Aorta (tissue), 5 donors: ENCODE data around the gene NTSR1. TPM values are rescaled to one million over a fixed set of nuclear protein-coding genes. Genes with fewer than 3 reads are reported as not detected.
A peak's percentile ranks its signal among the peaks of the same experiment; 100 is the strongest.

Experiments used
- ATAC-seq: fragments of 200-7000 bp; cut with Tn5 transposase; one replicate; pipeline ENCODE4 v1.9.1; 2022; ENCODE audit warnings: moderate library complexity; ENCODE audit not compliant: low FRiP score
- DNase-seq, 2 donors: peaks; one replicate each; pipeline ENCODE4 v3.0.0-alpha.2; 2020
- H3K27ac ChIP-seq, 2 donors: one replicate each; pipeline ENCODE4 v1.5.1; 2013; ENCODE audit warnings: low read length in 2 of 2, mild to moderate bottlenecking in 2 of 2, moderate library complexity in 2 of 2, control low read depth in 1 of 2, inconsistent platforms in 1 of 2, low read depth in 1 of 2
- H3K27me3 ChIP-seq, 2 donors: one replicate each; pipeline ENCODE4 v1.6.1; 2013; ENCODE audit warnings: control low read depth in 1 of 2, low read length in 1 of 2, mild to moderate bottlenecking in 1 of 2, moderate library complexity in 1 of 2; ENCODE audit not compliant: insufficient read depth in 2 of 2, control insufficient read depth in 1 of 2
- H3K36me3 ChIP-seq, 2 donors: one replicate each; pipeline ENCODE4 v1.6.1; 2013; ENCODE audit warnings: control low read depth in 1 of 2, low read length in 1 of 2, mild to moderate bottlenecking in 1 of 2; ENCODE audit not compliant: insufficient read depth in 2 of 2, control insufficient read depth in 1 of 2
- H3K4me1 ChIP-seq, 2 donors: one replicate each; pipeline ENCODE4 v1.6.1; 2013; ENCODE audit warnings: low read length in 2 of 2, control low read depth in 1 of 2, mild to moderate bottlenecking in 1 of 2, moderate library complexity in 1 of 2; ENCODE audit not compliant: insufficient read depth in 2 of 2, control insufficient read depth in 1 of 2
- H3K4me3 ChIP-seq, 2 donors: one replicate each; pipeline ENCODE4 v1.5.1; 2013; ENCODE audit warnings: low read length in 2 of 2, control low read depth in 1 of 2, mild to moderate bottlenecking in 1 of 2
- H3K9me3 ChIP-seq: one replicate; pipeline ENCODE4 v1.6.1; 2013; ENCODE audit warnings: mild to moderate bottlenecking, low read length; ENCODE audit not compliant: control insufficient read depth
- WGBS, 2 donors: extraction: QIAGEN DNeasy Blood & Tissue Kit; methylation state at CpG; one replicate each; pipeline ENCODE4 v1.1.7; 2013; 5-methylcytosine and 5-hydroxymethylcytosine counted together
- intact Hi-C, 2 donors: fragments of 100-400 bp; cut with DNase I; formaldehyde crosslinking; loops; one replicate each; pipeline versions ENCODE4 v1.14.2 to v1.15.0; 2022
- polyA plus RNA-seq, 2 donors: library from polyadenylated mRNA; stranded (reverse); fragments of 200-250 nt; gene quantifications; one replicate each; pipeline ENCODE4 v1.2.3, GENCODE V29; 2013
- total RNA-seq, 2 donors: library from RNA; stranded (reverse); fragmentation: NEBNext Ultra II Directional; extraction: Animal tissue kit (Norgen Biotek cat#: 25700); gene quantifications; one replicate each; pipeline ENCODE4 v1.2.1, GENCODE V29; 2021
- donor health status: healthy with polysubstance abuse.
- donor health status: Bipolar disorder and iron deficiency.
- donor health status: DM: no; HTN: no; CAD: no.
- donor health status: DM: no; HTN: no; CAD: no.
- donor health status: DM: yes; HTN: yes; CAD: no.

The NTSR1 gene
- total and polyA plus RNA-seq, 4 donors = not detected

- Histone ChIP-seq H3K9me3 (no peaks in the 10 kb centered on the region), H3K4me3 (no peak overlapping the region), H3K4me1 (no peaks in the 10 kb centered on the region), H3K27me3 (no peaks in the 10 kb centered on the region), H3K27ac (peak overlapping the region in 1 of 2 donors; percentile 3), H3K36me3 (no peaks in the 10 kb centered on the region)
- intact Hi-C loops = loop anchor here (5.0 to 10.0 kb wide), 4 partner anchors 126 to 488 kb away; partner anchors contain the start of gene ADRM1 (in 1 of the 2)
- ATAC-seq (no peak), DNase-seq (no peak)
- WGBS, 2 donors = 87 to 89% methylated on average over 22 of the region's 22 CpGs
These were observed 84.5 kb downstream of the NTSR1 start for GRCh38 chr20:62792940-62793756.

DNA sequence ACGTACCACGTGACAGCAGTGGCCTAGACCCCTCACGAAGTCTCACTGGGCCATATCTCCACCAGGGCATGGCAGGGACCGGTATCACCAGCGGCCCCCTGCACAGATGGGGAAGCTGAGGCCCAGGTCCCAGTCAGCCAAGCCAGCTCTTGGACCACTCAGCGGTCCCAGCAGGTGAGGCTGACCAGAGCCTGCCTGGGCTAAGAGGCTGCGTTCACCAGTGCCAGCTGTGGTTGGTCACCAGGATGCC is 85.0 kb downstream of the NTSR1 start:
- no peak for ATAC-seq
- Histone ChIP-seq H3K4me1 (no peaks in the 10 kb centered on the region), H3K4me3 (no peak overlapping the region), H3K27me3 (no peaks in the 10 kb centered on the region), H3K9me3 (no peaks in the 10 kb centered on the region), H3K27ac (peak overlapping the region in 1 of 2 donors; percentile 72), H3K36me3 (peaks cover 0 to 1% of the 10 kb centered on the region in 2 donors)
- DNase-seq = no peak
- intact Hi-C loops = loop anchor here (5.0 to 10.0 kb wide), 4 partner anchors 126 to 489 kb away; partner anchors contain the start of gene ADRM1 (in 1 of the 2)
- WGBS, 2 donors = 55 to 58% methylated on average over 7 of the region's 7 CpGs

DNA sequence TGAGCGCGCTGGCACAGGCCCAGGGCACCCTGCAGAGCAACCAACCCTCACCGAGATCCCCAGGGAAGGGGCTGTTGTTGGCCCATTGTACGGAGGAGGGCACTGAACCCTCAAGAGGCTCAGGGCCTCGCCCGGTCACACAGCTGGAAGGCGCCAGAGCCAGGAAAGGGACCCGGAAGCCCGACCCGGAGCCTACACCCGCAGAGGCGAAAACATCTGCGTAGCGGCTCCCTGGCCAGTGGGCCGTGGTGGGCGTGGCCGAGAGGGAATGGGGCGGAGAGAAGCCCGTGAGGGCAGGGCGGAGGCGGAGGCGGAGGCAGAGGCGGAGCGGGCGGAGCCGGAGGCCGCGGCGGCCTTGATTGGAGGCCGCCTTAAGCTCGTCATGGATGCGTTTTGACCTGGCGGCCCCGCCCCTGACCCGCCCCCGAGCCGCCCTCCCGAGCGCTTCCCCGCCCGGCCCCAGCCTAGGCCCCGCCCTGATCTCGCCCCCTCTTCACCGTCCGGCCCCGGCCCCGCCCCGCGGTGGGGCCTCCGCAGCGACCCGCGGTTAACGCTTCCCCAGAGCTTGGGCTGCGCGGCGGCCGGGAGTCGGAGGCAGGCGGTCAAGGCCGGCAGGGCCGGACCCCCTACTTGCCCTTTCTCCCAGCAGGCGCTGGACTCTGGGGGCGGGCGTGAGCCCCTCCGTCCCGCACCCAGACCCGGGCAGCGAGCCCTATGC is 85.5 kb downstream of the NTSR1 start:
- Histone ChIP-seq H3K4me1 (no peaks in the 10 kb centered on the region), H3K9me3 (no peaks in the 10 kb centered on the region), H3K4me3 (peak overlapping the region; percentile 52 to 66), H3K36me3 (peaks cover 0 to 5% of the 10 kb centered on the region in 2 donors), H3K27ac (peak overlapping the region in 1 of 2 donors; percentile 72), H3K27me3 (no peaks in the 10 kb centered on the region)
- ATAC-seq (peak; percentile 94), DNase-seq (peak; percentile 98 to 99)
- intact Hi-C loops = loop anchor here (5.0 to 10.0 kb wide), 4 partner anchors 127 to 489 kb away; partner anchors contain the start of gene ADRM1 (in 1 of the 2)
- 0 to 1% methylated on average over 53 to 69 of the region's 69 CpGs for WGBS, 2 donors

DNA sequence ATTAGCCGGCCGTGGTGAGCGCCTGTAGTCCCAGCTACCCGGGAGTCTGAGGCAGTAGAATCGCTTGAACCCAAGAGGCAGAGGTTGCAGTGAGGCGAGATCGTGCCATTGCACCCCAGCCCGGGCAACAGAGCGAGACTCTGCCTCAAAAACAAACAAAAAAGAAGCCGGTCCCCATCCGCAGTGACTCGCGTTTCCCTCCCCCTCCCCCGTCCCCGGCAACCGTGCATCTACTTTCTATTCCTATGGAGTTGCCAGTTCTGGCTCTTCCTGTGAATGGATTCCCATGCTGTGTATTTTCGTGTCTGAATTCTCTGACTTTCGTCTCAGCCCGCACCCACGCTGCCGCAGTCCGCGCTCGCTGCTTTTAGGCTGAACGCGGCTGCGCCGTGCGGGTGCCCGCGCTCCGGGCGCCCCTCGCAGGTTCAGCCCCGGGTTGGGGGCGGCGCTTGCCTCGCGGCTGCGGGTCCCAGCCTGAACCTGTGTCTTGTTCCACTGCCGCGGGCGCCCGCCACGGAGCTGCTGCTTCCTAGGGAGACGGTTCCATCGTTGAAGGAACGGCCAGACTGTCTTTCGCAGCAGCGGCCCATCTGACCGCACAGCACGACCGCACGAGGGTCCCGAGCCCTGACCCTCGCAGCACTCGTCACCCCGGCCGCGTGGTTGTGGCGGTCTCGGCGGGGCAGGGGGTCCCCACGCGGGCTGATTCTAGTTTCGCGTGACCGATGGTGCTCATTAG is 86.6 kb downstream of the NTSR1 start:
- 0% methylated on average over 68 of the region's 68 CpGs for WGBS, 2 donors
- DNase-seq = peak in 1 of 2 donors; percentile 71

GRCh38 chr20:62796699-62797491 is 88.3 kb downstream of the NTSR1 start:
- no peaks in the 10 kb centered on the region for H3K27me3 ChIP-seq
- WGBS, 2 donors = 17 to 41% methylated on average over 21 to 53 of the region's 53 CpGs
- H3K4me3 ChIP-seq = peak overlapping the region; percentile 67 to 78
- intact Hi-C loops = loop anchor here in 1 of 2 donors (10.0 kb wide), 1 partner anchor 492 kb away; the partner anchor contains the start of gene ADRM1
- ATAC-seq (no peak), DNase-seq (no peak)
- H3K36me3 ChIP-seq = peaks cover 0 to 5% of the 10 kb centered on the region in 2 donors
- H3K4me1 ChIP-seq = no peaks in the 10 kb centered on the region
- H3K9me3 ChIP-seq = no peaks in the 10 kb centered on the region
- no peak overlapping the region for H3K27ac ChIP-seq

More for the DNA sequence above, 86.6 kb downstream of the NTSR1 start:
- Histone ChIP-seq H3K4me3 (peak overlapping the region; percentile 45 to 66), H3K27me3 (no peaks in the 10 kb centered on the region), H3K9me3 (no peaks in the 10 kb centered on the region), H3K4me1 (no peaks in the 10 kb centered on the region), H3K36me3 (peaks cover 0 to 5% of the 10 kb centered on the region in 2 donors), H3K27ac (peak overlapping the region in 1 of 2 donors; percentile 77)
- intact Hi-C loops = loop anchor here in 1 of 2 donors (10.0 kb wide), 1 partner anchor 490 kb away; the partner anchor contains the start of gene ADRM1
- no peak for ATAC-seq

DNA sequence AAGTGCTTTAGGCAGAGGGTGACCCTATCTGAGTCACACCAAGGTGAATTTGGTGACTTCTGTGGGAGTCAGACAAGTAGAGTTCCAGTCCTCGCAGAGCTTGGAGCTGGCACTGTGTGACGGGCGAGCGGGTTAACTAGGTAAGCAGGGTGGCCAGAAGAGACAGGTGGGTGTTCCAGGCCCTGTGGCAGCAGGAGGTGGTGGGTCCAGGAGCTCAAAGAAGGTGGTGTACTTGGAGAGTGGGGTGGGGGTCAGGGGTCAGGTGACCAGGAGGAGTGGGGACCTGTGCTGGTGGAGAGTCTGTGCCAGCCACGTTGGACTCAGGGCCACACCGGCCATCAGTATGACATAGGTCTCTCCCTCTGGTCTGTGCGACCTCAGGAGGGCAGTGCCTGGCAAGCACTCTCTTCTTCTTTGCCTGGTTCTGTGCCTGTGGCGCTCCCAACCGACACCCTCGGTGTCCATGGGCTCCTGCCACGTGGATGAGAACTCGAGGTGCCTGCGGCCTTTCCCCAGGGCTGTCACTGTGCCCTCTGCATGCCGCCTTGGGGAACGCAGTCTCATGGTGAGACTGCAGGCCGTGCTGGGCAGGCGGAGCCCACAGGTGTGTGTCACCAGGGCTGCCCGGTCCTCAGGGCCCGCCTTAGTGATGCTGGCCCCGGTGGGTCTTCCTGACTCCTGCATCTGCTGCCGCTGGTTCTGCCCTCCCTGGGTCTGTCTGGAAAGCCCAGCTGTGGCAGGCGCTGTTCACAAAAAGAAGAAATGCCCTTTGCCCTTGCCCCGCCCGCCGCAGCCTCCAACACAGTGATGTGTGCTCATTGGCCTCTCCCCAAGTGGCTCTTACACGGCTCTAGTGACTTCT is 89.3 kb downstream of the NTSR1 start:
- 87 to 91% methylated on average over 25 to 26 of the region's 26 CpGs for WGBS, 2 donors
- DNase-seq (no peak), ATAC-seq (no peak)
- intact Hi-C loops = loop anchor here in 1 of 2 donors (10.0 kb wide), 1 partner anchor 493 kb away; the partner anchor contains the start of gene ADRM1
- Histone ChIP-seq H3K4me1 (no peaks in the 10 kb centered on the region), H3K27ac (no peak overlapping the region), H3K9me3 (no peaks in the 10 kb centered on the region), H3K4me3 (no peak overlapping the region), H3K36me3 (peaks cover 0 to 5% of the 10 kb centered on the region in 2 donors), H3K27me3 (no peaks in the 10 kb centered on the region)

- intact Hi-C loops = loop anchor here in 1 of 2 donors (10.0 kb wide), 1 partner anchor 494 kb away; the partner anchor contains the start of gene ADRM1
These were observed 90.4 kb downstream of the NTSR1 start for GRCh38 chr20:62799036-62799435.

More at GRCh38 chr20:62799036-62799435, 90.4 kb downstream of the NTSR1 start:
- no peaks in the 10 kb centered on the region for H3K9me3 ChIP-seq
- H3K4me1 ChIP-seq = no peaks in the 10 kb centered on the region
- peaks cover 0 to 5% of the 10 kb centered on the region in 2 donors for H3K36me3 ChIP-seq
- no peaks in the 10 kb centered on the region for H3K27me3 ChIP-seq
- no peak overlapping the region for H3K27ac ChIP-seq
- DNase-seq = no peak
- H3K4me3 ChIP-seq = no peak overlapping the region
- WGBS, 2 donors = 94 to 96% methylated on average over 8 of the region's 8 CpGs
- no peak for ATAC-seq
